SHP77 treated with DMSO at 0.1 percent for 48 hours (cell line): ENCODE data around the gene HNRNPC.
"Not testable (repeated sequence)": the region's sequence is repeated elsewhere in the genome, so short reads cannot be mapped to it uniquely, and the experiment has no call there.

Experiments
- DNase-seq: peaks from one replicate; lab custom pipeline; 2025; lab: John Stamatoyannopoulos, UW

Gene HNRNPC

DNA sequence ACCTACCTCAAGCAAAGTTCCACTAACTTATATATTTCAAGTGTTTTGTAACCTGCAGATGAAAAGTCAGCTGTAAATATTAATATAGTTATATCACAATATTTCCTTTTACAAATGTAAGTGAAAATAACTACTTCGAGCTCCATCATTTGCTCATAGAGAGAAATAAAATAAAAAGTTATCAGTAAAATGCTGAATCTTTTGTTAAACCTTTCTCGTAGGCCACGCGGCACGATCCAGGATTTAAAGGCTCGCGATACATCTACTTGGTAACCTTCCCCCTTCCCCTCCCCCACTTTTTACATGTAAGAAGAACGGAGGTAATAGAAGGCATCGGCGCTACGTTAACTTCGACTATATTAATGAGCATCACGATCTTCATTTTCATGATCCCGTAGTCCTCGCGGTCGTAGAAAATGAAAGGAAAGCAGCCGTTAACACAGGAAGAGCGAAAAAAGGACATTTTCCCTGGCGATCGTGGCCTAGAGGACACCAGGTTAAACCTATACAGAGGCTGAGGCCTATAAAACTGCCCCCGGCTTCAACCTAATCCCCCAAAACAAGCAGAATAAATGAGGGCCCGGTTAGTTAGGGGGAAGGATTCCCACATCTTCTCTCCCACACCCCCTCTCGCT lies 508 bp downstream of the HNRNPC start:
- DNase-seq = peak; percentile 12

DNA sequence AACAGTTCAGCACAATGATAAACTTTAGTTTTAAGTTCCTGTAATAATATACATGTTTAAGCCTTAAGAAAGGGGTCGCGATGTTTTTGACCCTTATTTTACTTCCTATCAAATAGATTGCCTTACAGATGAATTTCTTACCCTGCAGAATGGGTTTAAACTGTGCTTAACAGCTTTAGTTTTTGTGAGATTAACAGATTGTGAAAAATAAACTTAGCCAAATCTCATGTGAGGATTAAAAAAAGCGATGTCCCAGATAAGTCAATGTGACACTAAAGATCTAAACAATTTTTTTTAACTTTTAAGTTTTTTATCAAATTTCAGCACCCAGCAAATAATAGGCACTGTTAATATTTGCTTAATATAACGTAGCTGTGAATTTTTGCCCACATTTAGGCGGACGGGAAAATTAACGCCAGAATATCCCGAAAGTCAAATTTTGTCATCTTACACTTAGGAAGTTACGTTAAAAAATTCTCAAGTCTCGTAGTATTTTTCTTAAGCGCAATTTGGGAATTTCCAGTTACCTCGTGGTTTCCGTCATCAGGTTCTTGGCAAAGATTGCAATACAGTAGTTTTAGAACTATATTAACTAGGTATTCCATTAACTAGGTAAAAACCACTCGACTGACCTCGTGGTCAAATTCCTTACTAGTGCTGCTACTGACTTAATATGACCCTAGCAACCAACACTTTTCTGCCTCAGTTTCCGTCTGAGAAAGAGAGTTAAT lies 1.2 kb downstream of the HNRNPC start:
- DNase-seq = no peak

DNA sequence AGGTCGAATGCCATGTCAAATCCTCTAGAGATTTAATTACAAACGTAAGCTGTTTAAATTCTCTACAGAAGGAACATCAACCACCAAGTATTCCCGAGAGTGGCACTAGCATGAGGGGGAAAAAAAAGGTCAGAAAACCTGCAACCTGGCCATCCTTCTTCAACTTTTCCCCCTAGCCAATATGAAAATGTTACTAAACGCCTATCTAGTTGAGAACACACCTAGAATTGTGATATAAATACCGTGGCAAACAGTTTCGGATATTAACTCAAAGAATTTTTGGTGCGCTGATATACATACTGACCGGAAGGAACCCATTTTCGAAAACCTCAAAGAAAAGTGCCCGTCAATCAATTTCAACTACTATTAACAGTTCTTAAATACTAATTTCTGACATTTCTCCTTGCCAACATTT lies 1.8 kb downstream of the HNRNPC start:
- DNase-seq = no peak

DNA sequence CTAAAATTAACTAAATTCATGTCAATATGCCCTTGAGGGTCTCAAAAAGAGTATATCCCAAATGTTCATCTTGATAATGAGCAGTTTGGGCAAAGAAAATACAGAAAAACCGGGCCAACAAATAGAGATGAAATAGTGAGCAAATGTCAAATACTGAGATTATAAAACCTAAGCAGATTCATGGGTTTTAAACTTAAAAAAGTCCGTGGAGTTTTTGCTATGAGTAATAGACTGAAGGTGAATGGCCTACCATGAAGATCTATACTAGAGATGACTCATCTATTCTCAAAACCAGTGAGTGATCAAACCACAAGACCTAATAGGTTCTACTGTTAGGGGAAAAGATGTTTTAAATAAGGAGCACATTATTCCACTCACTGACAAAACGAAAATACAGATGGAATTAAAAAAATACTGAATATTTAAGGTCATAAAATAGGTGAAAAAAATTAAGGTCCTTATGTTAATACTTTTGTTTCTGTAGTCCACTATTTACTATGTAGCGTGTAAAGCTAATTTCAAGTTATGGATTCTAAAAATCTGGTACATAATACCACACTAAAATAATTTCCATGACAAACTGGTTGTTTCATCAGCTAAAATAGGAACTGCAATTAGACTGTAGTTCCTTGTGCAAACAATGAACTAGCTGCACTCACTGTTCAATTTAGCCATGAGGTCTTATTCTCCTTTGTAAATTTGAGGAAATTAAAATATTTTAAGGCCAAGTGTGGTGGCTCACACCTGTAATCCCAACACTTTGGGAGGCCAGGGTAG lies 5.0 kb downstream of the HNRNPC start:
- no peak for DNase-seq

DNA sequence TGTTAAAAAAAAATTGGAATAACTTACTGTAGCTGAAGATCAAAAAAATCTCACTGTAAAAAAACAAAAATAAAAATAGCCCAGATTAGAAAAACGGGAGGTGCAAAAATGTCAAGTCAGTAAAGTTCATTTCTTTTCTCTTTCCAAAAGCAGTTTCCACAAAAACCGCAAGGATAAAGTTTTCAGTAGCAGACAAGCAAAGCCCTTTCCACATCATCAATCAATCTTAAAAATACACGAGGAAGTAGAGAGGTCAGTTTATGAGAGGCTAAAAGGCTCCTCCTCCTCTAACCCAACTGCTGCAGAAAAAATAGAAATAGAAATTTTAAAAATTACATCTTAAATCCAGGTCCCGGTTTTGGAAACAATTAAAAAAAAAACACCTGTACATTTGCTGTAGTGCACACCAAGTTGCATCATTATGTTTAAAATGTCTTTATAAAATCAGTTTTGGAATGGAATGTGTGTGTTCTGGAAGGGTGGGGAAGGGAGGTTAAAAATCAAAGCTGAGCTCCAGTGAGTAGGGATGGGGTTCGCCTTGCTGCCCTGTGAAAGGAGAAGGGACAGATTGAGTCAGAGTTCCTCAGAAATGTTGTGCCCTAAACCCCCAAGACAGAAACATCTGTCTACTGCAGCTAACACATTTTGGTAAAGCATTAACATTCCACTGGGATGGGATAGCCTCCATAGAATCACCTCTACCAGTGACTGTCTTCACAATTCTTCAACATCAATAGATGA lies 5.8 kb downstream of the HNRNPC start:
- DNase-seq = no peak

DNA sequence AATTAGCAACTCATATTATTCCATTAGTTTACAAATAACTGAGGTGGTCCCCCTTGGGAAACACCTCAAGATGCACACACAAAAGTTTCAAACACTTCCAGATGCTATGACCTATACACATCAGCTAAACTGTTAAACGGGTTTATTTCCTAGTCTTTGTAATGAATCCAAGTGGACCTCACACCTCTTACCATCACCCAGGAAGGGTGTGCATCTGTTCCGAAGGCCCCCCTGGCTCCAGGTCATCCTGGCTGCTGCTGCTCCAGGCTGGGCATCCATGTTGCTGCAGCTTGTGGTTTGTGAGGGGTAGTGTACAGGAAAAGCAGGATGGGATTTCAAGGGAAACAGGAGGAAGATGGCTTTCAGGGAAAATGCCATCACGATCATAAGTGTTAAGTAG lies 6.8 kb downstream of the HNRNPC start:
- DNase-seq = no peak

DNA sequence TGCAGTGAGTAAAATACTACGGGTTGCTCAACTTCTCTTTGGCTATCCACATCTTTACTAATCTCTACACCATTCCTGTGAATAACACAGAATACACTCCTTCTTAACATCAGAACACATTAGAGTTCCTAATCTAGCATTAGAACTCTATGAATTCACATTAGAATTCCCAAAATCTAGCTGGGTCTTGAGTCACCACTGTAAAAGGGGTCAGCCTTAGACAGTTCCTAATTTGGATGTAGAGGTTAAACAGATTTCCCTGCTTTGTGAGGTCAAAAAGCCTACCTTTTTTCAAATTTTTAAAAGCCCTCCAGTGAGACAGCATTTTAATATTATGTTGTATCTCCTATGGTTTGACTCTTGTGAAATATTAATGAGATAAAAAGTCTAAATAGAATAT lies 7.4 kb downstream of the HNRNPC start:
- DNase-seq = no peak

DNA sequence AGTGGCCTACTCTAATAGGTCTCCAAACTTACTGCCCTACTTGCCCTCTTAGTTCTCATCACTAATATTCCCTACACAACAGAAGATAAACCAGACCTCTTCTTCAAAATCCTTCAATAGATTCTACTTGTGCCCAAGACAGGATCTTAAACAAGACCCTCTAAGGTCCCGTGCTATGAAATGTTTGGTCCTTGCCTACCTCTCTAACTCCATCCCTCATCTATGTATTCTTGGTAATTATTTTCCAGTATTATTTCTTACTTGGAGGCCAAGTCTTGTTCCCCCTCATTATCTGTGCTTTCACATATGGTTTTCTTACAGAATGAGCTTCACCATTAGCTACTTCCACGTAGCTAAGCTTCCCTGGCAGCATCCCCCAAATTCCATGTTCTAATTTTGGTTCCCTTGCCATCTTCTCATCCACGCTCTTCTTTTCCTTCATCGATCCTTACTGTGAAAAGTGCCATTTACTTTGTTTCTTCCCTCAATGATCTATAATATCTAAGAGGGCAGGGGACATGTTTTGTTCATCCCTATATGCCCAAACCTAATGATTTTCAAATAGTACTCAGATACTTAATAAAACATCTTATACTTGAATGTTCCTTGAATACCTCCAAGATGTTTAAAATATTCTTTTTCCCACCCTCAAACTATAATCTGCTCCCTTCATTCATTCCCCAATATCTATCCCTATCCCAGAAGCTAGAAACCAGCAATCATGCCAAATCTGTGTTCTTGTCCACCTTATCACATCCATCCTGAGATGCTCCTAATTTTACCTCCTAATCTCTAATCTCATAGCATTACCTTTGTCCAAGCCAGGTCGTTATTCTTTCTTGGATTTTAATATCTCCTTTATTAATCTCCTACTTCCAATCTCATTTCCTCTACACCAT lies 10.1 kb downstream of the HNRNPC start:
- no peak for DNase-seq

DNA sequence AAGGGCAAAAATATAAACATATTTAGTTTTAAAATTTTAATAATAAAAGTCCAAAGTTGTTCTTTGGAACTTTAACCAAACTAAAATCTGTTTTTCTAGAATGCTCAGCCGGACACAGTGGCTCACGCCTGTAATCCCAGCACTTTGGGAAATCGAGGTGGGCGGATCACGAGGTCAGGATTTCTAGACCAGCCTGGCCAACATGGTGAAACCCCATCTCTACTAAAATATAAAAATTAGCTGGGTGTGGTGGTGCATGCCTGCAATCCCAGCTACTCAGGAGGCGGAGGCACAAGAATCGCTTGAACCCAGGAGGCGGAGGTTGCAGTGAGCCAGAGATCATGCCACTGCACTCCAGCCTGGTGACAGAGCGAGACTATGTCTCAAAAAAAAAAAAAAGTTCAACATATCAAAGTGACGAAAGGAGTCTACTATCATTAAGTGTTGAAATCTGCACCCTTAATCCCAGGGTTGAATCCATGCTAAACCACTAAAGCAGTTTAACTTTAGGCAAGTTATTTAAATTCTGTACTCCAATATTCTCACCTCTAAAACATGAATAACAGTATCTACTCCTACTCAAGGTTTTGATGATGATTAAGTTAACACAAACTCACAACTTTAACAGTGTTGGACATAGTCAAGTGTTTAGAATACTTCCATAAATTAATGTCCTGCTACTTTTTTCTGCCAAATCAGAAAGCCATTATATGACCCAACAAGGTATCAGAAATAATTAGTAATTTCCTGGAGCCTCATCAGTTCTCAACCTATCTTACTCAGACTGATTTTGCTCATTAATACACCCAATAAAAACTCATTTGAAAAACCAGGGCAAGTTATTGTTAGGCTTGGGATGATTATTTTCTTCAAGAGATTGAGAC lies 11.0 kb downstream of the HNRNPC start:
- DNase-seq = no peak

DNA sequence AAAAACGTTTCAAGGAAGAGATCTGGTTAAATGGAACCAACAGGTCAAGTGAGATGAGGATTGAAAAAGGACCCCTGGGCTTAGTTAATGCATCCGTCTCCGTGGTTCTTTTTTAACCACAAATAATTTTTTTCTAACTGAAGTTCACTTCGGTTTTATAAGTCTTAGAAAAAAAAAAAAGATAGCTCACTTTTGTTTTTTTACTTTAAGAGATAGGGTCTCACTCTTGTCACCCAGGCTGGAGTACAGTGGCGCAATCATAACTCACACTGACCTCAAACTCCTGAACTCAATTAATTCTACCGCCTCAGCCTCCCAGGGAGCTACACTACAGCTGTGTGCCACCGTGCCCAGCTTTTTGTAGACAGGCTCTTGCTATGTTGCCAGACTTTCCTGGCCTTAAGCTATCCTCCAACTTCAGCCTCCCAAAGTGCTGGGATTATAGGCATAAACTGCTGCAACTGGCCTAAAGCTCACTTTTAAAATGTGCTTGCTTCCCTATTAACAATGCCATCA lies 11.8 kb downstream of the HNRNPC start:
- DNase-seq = no peak

DNA sequence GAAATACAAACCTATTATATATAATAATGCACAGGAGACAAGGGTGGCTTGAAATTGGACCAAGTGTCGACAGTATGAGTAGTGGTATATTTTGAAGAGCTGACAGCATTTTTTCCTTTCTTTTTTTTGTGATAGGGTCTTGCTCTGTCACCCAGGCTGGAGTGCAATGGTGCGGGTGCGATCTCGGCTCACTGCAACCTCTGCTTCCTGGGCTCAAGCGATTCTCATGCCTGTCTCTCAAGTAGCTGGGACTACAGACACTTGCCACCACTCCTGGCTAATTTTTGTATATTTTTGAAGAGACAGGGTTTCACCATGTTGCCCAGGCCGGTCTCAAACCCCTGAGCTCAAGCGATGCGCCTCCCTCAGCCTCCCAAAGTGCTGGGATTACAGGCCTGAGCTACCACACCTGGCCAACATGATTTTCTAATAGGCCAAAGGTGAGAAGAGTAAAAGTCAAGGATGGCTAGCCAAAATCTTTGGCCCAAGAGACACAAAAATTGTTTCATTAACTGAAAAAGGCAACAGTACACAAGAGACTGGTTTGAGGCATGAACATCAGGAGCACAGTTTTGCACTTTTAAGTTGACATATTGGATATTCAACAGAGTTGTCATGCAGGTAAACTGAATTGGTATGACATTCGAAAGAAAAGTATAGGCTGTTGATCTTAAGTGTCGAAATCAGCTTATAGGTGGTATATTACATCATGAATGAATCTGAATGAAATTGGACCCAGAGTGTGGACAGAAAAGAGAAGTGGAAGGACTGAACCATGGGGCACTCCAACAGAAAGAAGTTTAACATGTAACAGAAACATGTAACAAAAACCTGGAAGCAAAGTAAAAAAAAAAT lies 12.5 kb downstream of the HNRNPC start:
- no peak for DNase-seq

DNA sequence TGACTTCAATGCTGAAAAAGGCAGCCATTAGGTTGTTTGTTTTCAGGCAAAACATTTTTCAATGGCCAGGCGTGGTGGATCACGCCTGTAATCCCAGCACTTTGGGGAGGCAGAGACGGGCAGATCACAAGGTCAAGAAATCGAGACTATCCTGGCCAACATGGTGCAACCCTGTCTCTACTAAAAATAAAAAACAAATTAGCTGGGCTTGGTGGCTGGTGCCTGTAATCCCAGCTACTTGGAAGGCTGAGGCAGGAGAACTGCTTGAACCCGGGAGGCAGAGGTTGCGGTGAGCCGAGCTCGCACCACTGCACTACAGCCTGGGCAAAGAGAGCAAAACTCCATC lies 13.2 kb downstream of the HNRNPC start:
- not testable (repeated sequence) for DNase-seq

DNA sequence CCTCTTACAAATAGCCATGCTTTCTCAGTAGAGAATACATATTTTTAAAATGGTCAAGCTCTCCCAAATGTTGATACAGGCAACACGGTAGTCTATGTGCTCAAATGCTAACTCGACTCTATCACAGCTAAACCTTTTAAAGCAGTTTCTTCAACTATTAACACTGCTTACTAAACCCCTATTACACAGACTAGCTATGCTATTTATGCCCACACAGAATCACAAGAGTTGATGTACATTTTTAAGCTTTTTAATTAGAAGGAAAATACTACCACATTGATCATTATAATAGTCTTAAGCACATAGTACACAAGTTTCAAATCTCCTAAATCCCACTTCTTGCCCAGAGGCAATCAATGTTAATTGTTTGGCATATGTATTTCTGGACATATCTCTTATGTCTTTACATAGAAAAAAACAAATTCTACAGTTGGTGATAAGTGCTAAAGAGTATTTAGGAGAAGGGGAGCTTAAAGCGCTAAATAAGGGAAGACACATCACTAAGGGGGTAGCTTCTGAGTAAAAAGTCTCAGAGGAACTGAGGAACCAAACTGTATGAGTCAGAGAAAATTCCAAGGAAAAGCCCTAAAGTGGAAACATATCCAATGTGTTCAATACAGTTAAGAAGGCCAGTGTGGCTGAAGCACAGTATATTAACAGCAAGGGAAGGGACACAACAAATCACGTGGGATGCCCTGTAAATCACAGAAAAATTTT lies 13.7 kb downstream of the HNRNPC start:
- DNase-seq = no peak

DNA sequence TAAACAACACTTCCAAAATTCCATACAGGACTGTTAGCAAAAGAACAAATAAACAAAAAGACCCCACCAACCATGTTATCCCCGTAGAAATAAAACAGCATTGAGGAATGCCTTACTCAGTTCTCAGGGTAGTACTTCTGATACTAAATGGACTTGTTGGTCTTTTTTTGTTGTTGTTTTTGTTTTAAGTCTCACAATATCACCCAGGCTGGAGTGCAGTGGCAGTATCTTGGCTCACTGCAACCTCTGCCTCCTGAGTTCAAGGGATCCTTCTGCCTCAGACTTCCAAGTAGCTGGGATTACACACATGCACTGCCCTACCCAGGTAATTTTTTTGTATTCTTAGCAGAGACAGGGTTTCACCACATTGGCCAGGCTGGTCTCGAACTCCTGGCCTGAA lies 17.1 kb downstream of the HNRNPC start:
- no peak for DNase-seq

DNA sequence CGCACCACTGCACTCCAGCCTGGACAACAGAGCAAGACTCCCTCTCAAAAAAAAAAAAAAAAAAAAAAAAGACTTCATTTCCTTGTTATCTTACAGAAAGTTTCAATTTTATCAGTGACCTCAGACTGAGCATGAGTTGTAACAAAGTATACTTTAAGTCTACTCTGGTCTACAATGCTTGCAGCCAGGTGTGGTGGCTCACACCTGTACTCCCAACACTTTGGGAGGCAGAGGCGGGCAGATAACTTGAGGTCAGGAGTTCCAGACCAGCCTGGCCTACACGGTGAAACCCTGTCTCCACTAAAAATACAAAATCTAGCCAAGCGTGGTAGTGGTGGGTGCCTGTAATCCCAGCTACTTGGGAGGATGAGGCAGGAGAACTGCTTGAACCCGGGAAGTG lies 18.0 kb downstream of the HNRNPC start:
- no peak for DNase-seq

DNA sequence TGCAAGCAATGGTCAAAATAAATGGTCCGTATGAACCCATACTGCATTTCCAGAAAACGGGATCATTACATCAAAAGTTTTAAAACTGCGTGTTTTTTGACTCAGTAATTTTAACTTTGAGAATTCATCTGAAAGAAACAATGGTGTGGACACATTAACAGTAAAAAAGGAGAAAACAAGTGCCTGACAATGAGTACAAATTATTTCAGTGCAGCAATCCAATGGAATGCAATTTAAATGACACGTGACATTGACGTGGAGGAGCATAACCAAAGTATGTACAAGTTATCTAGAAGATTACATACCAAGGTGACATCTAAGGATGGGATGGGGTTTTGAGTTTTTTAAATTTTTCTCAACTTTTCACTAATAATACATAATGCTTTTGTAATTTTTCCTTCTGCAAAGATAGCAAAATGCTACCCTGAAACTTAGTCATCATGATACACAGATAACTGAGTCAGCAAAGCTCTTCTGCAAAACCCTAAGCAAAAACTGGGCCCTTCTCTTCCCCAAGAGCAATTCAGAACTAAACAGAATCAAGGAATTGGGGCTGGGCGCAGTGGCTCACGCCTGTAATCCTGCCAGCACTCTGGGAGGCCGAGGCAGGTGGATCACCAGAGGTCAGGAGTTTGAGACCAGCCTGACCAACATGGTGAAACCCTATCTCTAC lies 20.4 kb downstream of the HNRNPC start:
- DNase-seq = no peak

DNA sequence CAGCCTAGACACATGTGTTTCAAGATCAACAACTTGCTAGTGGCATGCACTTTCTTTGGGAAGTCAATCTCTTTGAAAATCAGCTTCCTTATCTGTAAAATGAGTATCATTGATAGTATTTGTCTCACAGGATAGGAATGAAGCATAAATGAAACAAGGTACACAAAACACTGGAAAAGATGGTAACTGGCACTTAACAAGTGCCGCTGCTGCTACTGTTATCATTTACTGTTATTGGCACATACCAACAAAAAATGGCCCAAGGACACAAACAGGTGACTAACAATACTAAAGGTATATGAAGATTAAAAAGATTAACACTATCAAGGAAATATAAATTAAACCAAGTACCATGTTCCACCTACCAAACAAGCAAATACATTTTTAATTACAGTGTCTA lies 20.9 kb downstream of the HNRNPC start:
- no peak for DNase-seq

DNA sequence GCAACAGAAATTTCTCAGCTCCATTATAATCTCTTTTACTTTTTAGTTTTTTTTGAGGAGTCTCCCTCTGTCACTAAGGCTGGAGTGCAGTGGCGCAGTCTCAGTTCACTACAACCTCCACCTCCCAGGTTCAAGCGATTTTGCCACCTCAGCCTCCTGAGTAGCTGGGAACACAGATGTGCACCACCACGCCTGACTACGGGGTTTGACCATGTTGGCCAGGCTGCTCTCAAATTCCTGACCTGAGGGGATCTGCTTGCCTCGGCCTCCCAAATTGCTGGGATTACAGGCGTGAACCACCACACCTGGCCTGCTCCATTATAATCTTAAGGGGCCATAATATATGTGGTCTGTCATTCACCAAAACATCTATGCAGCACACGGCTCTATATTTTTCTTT lies 23.4 kb downstream of the HNRNPC start:
- no peak for DNase-seq
